NB4 (cell line): ENCODE results near the gene TBC1D22A.

Experiments
- POLR2A ChIP-seq: IDR thresholded peaks from 2 replicates; pipeline ENCODE4 v1.6.1; 2011; ENCODE audit warnings: mild to moderate bottlenecking; ENCODE audit not compliant: insufficient read length; ENCODE audit errors: extremely low read depth
- TF ChIP-seq, protein P1 (sequence below): IDR thresholded peaks from one replicate; pipeline ENCODE4 v1.5.1; 2012; ENCODE audit warnings: low read depth, low read length

DNA sequence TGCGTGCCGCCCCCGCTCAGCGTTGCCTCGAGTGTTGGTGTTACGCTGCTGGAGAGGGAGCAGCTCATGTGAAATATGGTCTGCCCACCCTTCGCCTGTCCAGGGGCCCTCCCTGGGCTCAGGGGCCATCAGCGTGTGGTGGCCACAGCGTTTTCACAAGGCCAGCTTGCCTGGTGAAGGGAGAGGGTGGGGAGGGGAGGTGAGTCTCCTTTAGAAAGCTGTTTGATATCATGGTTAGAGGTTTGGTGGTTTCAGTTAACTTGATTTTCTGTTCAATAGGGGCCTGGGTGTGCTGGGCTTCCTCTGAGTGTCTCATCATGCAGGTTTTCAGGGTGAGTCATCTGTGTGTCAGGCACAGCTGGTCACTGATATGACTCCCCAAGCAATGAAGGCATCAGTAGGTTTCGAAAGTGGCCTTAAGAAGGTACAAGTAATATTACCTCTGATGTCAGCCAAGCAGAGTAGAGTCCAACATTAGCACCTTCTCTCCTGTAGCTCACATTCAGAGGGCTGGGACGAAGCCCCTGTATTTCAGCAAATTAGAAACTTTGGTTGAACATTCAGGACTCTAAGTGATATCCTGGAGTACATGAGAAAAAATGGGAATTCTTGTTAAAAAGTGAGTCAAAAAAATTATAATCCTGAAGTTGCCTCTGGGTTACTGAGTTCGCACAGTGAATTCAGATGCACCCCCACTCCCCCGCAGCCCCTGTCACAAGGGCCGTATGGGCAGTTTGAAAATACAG lies 172.5 kb downstream of the TBC1D22A start:
- TF ChIP-seq, protein P1, sequence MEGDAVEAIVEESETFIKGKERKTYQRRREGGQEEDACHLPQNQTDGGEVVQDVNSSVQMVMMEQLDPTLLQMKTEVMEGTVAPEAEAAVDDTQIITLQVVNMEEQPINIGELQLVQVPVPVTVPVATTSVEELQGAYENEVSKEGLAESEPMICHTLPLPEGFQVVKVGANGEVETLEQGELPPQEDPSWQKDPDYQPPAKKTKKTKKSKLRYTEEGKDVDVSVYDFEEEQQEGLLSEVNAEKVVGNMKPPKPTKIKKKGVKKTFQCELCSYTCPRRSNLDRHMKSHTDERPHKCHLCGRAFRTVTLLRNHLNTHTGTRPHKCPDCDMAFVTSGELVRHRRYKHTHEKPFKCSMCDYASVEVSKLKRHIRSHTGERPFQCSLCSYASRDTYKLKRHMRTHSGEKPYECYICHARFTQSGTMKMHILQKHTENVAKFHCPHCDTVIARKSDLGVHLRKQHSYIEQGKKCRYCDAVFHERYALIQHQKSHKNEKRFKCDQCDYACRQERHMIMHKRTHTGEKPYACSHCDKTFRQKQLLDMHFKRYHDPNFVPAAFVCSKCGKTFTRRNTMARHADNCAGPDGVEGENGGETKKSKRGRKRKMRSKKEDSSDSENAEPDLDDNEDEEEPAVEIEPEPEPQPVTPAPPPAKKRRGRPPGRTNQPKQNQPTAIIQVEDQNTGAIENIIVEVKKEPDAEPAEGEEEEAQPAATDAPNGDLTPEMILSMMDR = no peak
- TF ChIP-seq POLR2A = no peak
